ENCODE data around the gene CDH13.

Gene CDH13

DNA sequence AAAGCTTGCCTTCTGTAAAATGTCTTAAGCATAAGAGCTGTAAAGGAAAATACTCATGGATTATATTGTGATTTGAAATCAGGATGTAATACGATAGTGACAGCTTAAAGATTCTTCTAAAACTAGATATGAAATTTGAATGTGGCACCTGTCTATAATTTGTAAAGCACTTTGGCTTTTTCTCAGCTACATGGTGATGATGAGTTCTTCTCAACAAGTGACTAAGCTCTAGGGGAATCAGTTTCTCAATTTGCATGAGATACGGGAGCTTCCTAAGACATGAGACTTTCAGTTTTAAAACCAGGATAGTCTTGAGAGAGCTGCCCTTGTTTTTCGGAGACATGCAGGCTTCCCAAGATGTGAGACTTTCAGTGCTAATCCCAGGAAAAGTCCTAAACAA is 439.2 kb downstream of the CDH13 start:
- no peak for TF ChIP-seq CTCF (IDR thresholded peaks at IDR 0.05; ENCODE audit: low read depth, low read length)
- no peak for DNase-seq
- Histone ChIP-seq H3K36me3 (no peaks in the 10 kb centered on the region), H3K9me3 (ENCODE audit: severe bottlenecking) (no peaks in the 10 kb centered on the region), H3K27me3 (ENCODE audit: insufficient read depth, low read depth, severe bottlenecking) (no peaks in the 10 kb centered on the region), H3K27ac (no peak overlapping the region), H3K4me3 (ENCODE audit: low read depth, low read length) (no peak overlapping the region)

DNA sequence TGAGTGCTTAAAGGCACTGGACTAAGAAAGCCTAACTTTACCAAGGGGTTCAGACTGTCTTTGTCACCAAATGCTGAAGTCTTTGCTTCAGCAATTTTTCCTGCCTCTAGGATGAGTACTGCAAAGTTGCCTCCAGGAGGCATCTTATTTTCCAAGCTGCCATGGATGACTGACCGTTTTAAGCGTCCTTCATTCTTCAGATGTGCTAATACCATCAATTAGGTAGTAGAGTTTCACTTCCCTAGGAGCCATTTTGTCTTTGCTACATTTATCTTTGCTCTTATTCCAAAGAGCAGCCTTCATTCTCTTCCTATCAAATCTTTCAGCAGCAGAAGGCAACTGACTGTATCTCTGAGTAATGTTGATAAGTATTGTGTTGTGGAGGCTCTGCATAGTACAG is 440.1 kb downstream of the CDH13 start:
- TF ChIP-seq CTCF (IDR thresholded peaks at IDR 0.05; ENCODE audit: low read depth, low read length), result no peak
- Histone ChIP-seq H3K9me3 (ENCODE audit: severe bottlenecking) (no peaks in the 10 kb centered on the region), H3K27ac (no peak overlapping the region), H3K36me3 (no peaks in the 10 kb centered on the region), H3K4me3 (ENCODE audit: low read depth, low read length) (no peak overlapping the region), H3K27me3 (ENCODE audit: insufficient read depth, low read depth, severe bottlenecking) (no peaks in the 10 kb centered on the region)
- DNase-seq, result no peak

DNA sequence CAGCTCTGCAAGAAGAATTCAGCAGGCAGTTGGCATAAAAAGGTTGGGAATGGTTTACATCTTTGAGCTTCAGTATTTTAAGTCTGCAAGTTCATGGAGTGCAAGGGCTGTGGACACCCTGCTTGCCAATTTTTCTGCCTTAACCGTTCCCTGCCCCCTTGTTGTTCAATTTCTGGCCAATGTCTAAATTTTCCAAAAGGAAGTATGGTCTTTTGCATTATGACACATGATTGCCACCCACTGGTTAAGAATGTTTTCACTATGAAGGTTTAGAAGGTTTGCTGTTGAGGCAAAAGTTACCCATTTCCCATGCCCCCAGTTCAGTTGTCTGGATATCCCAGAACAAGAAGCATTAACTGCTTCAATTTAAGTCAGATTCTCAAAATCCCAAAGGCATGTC is 441.9 kb downstream of the CDH13 start:
- TF ChIP-seq CTCF (IDR thresholded peaks at IDR 0.05; ENCODE audit: low read depth, low read length), result 0 out of 2 replicates have a peak, but pooled peaks have one; percentile 12
- no peaks in the 10 kb centered on the region for H3K27me3 ChIP-seq (ENCODE audit: insufficient read depth, low read depth, severe bottlenecking)
- H3K27ac ChIP-seq, result no peak overlapping the region
- DNase-seq, result no peak
- H3K9me3 ChIP-seq (ENCODE audit: severe bottlenecking), result no peaks in the 10 kb centered on the region
- no peak overlapping the region for H3K4me3 ChIP-seq (ENCODE audit: low read depth, low read length)
- H3K36me3 ChIP-seq, result no peaks in the 10 kb centered on the region

- DNase-seq, result no peak
- no peak overlapping the region for H3K27ac ChIP-seq
- no peaks in the 10 kb centered on the region for H3K36me3 ChIP-seq
- no peak overlapping the region for H3K4me3 ChIP-seq (ENCODE audit: low read depth, low read length)
- no peaks in the 10 kb centered on the region for H3K9me3 ChIP-seq (ENCODE audit: severe bottlenecking)
- no peak for TF ChIP-seq CTCF (IDR thresholded peaks at IDR 0.05; ENCODE audit: low read depth, low read length)
- H3K27me3 ChIP-seq (ENCODE audit: insufficient read depth, low read depth, severe bottlenecking), result no peaks in the 10 kb centered on the region
Observed at GRCh38 chr16:83070416-83071209, 443.8 kb downstream of the CDH13 start.

GRCh38 chr16:83075956-83076355 is 449.2 kb downstream of the CDH13 start:
- Histone ChIP-seq H3K27me3 (ENCODE audit: insufficient read depth, low read depth, severe bottlenecking) (no peaks in the 10 kb centered on the region), H3K9me3 (ENCODE audit: severe bottlenecking) (no peaks in the 10 kb centered on the region), H3K4me3 (ENCODE audit: low read depth, low read length) (no peak overlapping the region), H3K36me3 (no peaks in the 10 kb centered on the region), H3K27ac (no peak overlapping the region)
- no peak for DNase-seq
- TF ChIP-seq CTCF (IDR thresholded peaks at IDR 0.05; ENCODE audit: low read depth, low read length), result no peak

GRCh38 chr16:83083361-83083760 is 456.6 kb downstream of the CDH13 start:
- DNase-seq, result no peak
- no peak for TF ChIP-seq CTCF (IDR thresholded peaks at IDR 0.05; ENCODE audit: low read depth, low read length)
- Histone ChIP-seq H3K9me3 (ENCODE audit: severe bottlenecking) (no peaks in the 10 kb centered on the region), H3K4me3 (ENCODE audit: low read depth, low read length) (no peak overlapping the region), H3K27ac (no peak overlapping the region), H3K36me3 (no peaks in the 10 kb centered on the region), H3K27me3 (ENCODE audit: insufficient read depth, low read depth, severe bottlenecking) (no peaks in the 10 kb centered on the region)
